ENCODE measurements around the gene RASAL3.

DNA sequence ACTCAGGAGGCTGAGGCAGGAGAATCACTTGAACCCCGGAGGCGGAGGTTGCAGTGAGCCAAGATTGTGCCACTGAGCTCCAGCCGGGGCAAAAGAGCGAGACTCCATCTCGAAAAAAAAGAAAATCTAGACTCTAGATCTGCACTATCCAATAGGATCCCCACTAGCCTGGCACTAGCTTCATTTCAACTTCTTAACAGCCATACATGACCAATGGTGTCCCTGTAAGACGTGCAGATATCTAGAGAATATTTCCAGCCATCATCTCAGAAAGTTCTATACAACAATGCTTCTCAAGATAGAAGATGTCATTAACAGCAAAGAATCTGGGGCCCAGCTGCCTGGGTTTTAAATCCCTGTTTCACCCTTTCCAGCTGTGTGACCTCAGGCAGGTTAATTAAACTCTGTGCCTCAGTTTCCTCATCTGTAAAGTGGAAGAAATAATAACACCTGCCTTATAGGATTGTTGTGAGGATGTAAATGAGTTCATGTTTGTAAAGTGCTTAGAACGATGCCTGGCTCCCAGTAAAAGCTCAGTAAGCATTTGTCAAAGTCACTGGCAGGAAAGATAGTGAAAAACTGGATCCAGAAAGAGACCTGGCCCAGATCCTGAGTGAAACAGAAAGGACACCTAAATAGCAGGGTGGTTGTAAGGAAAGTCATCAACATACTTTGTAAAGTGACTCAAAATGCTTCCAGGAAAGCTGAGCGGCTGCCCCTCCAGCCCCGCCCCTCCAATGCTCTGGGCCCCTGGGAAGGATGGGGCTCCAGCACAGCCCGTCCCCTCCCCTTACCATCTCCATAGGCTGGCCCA lies 28.1 kb downstream of the RASAL3 start:
- TF ChIP-seq, protein P1, sequence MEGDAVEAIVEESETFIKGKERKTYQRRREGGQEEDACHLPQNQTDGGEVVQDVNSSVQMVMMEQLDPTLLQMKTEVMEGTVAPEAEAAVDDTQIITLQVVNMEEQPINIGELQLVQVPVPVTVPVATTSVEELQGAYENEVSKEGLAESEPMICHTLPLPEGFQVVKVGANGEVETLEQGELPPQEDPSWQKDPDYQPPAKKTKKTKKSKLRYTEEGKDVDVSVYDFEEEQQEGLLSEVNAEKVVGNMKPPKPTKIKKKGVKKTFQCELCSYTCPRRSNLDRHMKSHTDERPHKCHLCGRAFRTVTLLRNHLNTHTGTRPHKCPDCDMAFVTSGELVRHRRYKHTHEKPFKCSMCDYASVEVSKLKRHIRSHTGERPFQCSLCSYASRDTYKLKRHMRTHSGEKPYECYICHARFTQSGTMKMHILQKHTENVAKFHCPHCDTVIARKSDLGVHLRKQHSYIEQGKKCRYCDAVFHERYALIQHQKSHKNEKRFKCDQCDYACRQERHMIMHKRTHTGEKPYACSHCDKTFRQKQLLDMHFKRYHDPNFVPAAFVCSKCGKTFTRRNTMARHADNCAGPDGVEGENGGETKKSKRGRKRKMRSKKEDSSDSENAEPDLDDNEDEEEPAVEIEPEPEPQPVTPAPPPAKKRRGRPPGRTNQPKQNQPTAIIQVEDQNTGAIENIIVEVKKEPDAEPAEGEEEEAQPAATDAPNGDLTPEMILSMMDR (IDR thresholded peaks at IDR 0.05) = no peak
- no peak for TF ChIP-seq POLR2A (IDR thresholded peaks at IDR 0.05)

All from esophagus squamous epithelium (tissue), 4 donors.